Neural cell (in vitro differentiated cells): ENCODE measurements around the gene SELENOH.

Source experiments
- EP300 ChIP-seq: fragments of 450-650 bp; conservative IDR thresholded peaks from 2 replicates; pipeline ENCODE4 v1.6.1; 2014; ENCODE audit warnings: antibody characterized with exemption, mild to moderate bottlenecking, moderate library complexity; ENCODE audit not compliant: poor library complexity, severe bottlenecking
- EZH2 ChIP-seq: fragments of 200-600, 300-800 bp; shearing (Covaris generic), sonication (generic); IDR thresholded peaks from 2 replicates; pipeline ENCODE4 v1.6.1; 2014; ENCODE audit warnings: antibody characterized with exemption, low read length, borderline replicate concordance, mild to moderate bottlenecking; ENCODE audit not compliant: insufficient read depth, poor library complexity, severe bottlenecking
- POLR2AphosphoS5 ChIP-seq: IDR thresholded peaks from 2 replicates; pipeline ENCODE4 v1.6.1; 2012
- TF ChIP-seq, protein P1 (sequence below): IDR thresholded peaks from 2 replicates; pipeline ENCODE4 v1.6.1; 2012; ENCODE audit warnings: borderline replicate concordance
- TF ChIP-seq, protein P2 (sequence below): fragments of 450-650 bp; IDR thresholded peaks from 2 replicates; pipeline ENCODE4 v1.5.1; 2014; ENCODE audit warnings: antibody characterized with exemption, mild to moderate bottlenecking, moderate library complexity; ENCODE audit not compliant: poor library complexity, severe bottlenecking

DNA sequence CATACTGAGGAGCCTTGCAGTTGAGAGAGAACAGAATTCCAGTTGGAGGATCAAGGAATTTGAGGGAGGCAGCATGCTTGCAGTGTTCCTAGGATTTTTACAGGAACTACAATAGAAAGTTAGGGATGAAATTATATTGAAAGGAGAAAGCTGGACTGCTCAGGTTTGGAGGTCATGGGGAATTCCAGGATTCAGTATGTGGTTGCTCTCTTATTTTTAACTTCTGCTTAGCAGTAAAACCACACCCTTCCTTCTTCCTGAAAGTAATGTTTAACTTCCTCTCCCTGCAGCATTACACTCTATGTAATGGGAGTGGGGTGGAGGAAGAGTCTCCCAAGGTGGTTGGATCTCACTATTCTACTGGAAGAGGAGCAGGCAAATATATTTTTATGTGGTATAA, 51.6 kb downstream of the SELENOH start:
- TF ChIP-seq, protein P1, sequence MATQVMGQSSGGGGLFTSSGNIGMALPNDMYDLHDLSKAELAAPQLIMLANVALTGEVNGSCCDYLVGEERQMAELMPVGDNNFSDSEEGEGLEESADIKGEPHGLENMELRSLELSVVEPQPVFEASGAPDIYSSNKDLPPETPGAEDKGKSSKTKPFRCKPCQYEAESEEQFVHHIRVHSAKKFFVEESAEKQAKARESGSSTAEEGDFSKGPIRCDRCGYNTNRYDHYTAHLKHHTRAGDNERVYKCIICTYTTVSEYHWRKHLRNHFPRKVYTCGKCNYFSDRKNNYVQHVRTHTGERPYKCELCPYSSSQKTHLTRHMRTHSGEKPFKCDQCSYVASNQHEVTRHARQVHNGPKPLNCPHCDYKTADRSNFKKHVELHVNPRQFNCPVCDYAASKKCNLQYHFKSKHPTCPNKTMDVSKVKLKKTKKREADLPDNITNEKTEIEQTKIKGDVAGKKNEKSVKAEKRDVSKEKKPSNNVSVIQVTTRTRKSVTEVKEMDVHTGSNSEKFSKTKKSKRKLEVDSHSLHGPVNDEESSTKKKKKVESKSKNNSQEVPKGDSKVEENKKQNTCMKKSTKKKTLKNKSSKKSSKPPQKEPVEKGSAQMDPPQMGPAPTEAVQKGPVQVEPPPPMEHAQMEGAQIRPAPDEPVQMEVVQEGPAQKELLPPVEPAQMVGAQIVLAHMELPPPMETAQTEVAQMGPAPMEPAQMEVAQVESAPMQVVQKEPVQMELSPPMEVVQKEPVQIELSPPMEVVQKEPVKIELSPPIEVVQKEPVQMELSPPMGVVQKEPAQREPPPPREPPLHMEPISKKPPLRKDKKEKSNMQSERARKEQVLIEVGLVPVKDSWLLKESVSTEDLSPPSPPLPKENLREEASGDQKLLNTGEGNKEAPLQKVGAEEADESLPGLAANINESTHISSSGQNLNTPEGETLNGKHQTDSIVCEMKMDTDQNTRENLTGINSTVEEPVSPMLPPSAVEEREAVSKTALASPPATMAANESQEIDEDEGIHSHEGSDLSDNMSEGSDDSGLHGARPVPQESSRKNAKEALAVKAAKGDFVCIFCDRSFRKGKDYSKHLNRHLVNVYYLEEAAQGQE, result no peak
- TF ChIP-seq, protein P2, sequence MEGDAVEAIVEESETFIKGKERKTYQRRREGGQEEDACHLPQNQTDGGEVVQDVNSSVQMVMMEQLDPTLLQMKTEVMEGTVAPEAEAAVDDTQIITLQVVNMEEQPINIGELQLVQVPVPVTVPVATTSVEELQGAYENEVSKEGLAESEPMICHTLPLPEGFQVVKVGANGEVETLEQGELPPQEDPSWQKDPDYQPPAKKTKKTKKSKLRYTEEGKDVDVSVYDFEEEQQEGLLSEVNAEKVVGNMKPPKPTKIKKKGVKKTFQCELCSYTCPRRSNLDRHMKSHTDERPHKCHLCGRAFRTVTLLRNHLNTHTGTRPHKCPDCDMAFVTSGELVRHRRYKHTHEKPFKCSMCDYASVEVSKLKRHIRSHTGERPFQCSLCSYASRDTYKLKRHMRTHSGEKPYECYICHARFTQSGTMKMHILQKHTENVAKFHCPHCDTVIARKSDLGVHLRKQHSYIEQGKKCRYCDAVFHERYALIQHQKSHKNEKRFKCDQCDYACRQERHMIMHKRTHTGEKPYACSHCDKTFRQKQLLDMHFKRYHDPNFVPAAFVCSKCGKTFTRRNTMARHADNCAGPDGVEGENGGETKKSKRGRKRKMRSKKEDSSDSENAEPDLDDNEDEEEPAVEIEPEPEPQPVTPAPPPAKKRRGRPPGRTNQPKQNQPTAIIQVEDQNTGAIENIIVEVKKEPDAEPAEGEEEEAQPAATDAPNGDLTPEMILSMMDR, result no peak
- no peak for TF ChIP-seq POLR2AphosphoS5
- no peak for TF ChIP-seq EP300
- no peak for TF ChIP-seq EZH2
